Muscle layer of duodenum (tissue), 2 donors: ENCODE measurements around the gene C4orf50.
"Not testable (repeated sequence)": the region's sequence is repeated elsewhere in the genome, so short reads cannot be mapped to it uniquely, and the experiment has no call there.

ENCODE experiments used
- H3K27ac ChIP-seq: one replicate; pipeline ENCODE4 v1.7.0; 2013; ENCODE audit warnings: mild to moderate bottlenecking, low read length
- H3K27me3 ChIP-seq: one replicate; pipeline ENCODE4 v1.7.0; 2013; ENCODE audit warnings: low read depth, mild to moderate bottlenecking, control low read depth, low read length
- H3K36me3 ChIP-seq, 2 donors: one replicate each; pipeline ENCODE4 v1.7.0; 2013; ENCODE audit warnings: low read length in 2 of 2, control low read depth in 1 of 2, mild to moderate bottlenecking in 1 of 2; ENCODE audit not compliant: insufficient read depth in 2 of 2, control insufficient read depth in 1 of 2
- H3K4me1 ChIP-seq, 2 donors: one replicate each; pipeline ENCODE4 v1.7.0; 2013; ENCODE audit warnings: low read length in 2 of 2, mild to moderate bottlenecking in 2 of 2, control low read depth in 1 of 2, moderate library complexity in 1 of 2; ENCODE audit not compliant: insufficient read depth in 2 of 2, control insufficient read depth in 1 of 2
- H3K4me3 ChIP-seq, 2 donors: one replicate each; pipeline ENCODE4 v1.7.0; 2013; ENCODE audit warnings: low read length in 2 of 2, low read depth in 1 of 2, mild to moderate bottlenecking in 1 of 2
- H3K9me3 ChIP-seq, 2 donors: one replicate each; pipeline ENCODE4 v1.7.0; 2013; ENCODE audit warnings: low read length in 2 of 2, control low read depth in 1 of 2, mild to moderate bottlenecking in 1 of 2; ENCODE audit not compliant: control insufficient read depth in 1 of 2
- donor health status: healthy.

Gene C4orf50

DNA sequence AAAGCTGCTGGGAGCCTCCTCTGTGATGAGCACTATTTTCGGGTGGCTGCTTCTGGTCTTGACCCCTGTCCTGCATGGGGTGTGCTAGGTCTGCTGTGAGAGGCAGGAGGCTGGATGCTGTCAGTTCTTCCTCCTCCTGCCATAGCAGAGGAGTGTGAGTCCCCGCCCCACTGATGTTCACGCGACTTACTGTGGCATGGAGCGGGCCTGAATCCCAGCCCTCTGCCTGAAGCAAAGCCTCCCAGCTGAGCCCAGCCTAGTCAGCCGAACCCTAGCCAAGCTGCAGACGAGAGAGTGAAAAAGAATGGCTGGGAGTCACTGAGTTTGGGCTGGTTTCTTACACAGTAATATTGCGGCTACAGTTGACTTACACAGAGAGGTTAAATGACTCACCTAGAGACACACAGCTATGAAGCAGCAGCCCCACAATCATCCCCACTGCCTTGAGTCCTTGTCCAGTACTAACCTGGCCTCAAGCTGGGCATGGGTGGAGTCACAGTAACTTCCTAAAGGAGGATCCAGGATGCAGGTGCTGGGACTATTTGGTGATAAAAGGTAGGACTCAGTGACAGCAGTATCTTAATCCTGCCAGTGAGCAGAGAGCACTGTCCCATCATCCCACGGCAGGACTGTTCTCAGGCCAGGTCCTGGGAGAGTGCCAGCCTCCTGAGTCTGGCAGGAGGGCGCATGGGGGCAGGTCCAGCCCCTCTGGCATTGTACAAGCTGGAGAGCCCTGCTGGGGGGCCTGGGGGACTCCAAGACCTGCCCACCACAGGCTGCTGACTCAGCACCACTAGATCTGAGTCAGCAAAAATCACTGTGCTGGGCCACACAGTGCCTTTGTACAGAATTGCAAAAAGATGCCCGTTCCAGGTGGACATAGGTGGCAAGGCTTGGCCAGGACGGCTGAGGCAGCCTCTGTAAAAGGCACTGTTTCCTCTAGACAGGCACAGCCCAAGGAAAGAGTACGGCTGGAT, 65.0 kb downstream of the C4orf50 start:
- Histone ChIP-seq H3K4me1 (no peaks in the 10 kb centered on the region), H3K27me3 (no peaks in the 10 kb centered on the region), H3K9me3 (no peaks in the 10 kb centered on the region), H3K4me3 (no peak overlapping the region), H3K27ac (no peak overlapping the region), H3K36me3 (no peaks in the 10 kb centered on the region)

DNA sequence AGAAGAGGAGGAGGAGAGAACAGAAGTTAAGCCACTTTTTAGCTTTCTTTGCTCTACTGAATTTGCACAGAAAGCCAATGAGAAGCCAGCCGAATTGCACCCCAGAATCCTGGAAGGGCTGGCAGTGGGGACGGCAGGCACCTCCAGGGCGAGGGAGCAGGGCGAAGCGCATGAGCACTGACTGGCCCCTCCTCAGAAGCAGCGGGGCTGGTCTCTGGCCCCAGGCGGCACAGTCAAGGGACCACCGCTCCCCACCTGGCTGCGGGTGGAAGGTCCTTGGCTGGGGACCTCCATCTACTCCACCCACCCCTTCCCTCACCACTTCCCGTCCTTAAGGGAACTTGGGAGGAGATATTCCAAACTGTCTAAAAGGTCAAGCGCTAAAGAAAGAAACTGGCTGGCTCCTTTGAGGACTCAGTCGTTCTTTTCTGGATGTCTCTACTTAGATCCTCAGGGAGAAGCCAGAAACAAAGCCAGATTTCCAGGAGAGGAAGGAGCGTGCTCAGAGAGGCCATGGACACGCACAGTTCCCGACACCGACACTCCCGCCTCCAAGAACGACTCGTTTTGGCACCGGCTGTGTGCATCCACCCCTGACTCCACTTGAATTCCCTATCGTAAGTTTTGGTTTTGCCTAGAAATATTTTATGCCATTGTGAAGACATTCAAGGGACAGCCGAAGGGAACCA, 65.8 kb downstream of the C4orf50 start:
- no peak overlapping the region for H3K27ac ChIP-seq
- H3K36me3 ChIP-seq: no peaks in the 10 kb centered on the region
- H3K4me1 ChIP-seq: no peaks in the 10 kb centered on the region
- H3K9me3 ChIP-seq: no peaks in the 10 kb centered on the region
- peaks cover 5% of the 10 kb centered on the region for H3K27me3 ChIP-seq
- no peak overlapping the region for H3K4me3 ChIP-seq

GRCh38 chr4:5946653-5947052, 71.6 kb downstream of the C4orf50 start:
- H3K4me3 ChIP-seq, H3K4me1 ChIP-seq, H3K27me3 ChIP-seq, H3K27ac ChIP-seq, H3K36me3 ChIP-seq: not testable (repeated sequence)
- H3K9me3 ChIP-seq: peaks cover 0 to 12% of the 10 kb centered on the region in 2 donors

GRCh38 chr4:5945936-5946335, 72.3 kb downstream of the C4orf50 start:
- no peaks in the 10 kb centered on the region for H3K4me1 ChIP-seq
- no peak overlapping the region for H3K27ac ChIP-seq
- no peaks in the 10 kb centered on the region for H3K36me3 ChIP-seq
- H3K27me3 ChIP-seq: peaks cover 6% of the 10 kb centered on the region
- peaks cover under 1 to 12% of the 10 kb centered on the region in 2 donors for H3K9me3 ChIP-seq
- no peak overlapping the region for H3K4me3 ChIP-seq

GRCh38 chr4:5945171-5945570, 73.1 kb downstream of the C4orf50 start:
- Histone ChIP-seq H3K27ac (no peak overlapping the region), H3K4me1 (no peaks in the 10 kb centered on the region), H3K36me3 (no peaks in the 10 kb centered on the region), H3K4me3 (no peak overlapping the region), H3K27me3 (peaks cover 6% of the 10 kb centered on the region), H3K9me3 (peaks cover 3 to 18% of the 10 kb centered on the region in 2 donors)

DNA sequence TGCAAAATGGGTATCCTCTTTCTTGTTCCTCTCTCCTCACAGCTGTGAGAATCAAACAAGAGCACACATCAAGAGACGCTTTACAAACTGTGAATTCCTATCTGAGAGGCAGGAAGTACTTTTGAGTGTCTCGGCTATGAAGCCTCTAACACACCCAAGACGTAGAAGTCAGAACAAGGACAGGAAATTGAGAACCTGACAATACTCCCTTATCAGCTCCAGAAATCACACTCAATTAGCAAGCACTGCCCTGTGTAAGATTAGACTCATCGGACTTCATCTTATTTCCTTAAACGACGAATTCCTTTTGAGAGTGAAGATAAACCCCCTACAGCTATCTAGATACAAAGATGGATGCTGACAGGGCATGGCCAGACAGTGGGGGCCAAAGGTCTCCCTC, 74.7 kb downstream of the C4orf50 start:
- Histone ChIP-seq H3K27me3 (peaks cover 6% of the 10 kb centered on the region), H3K4me1 (no peaks in the 10 kb centered on the region), H3K27ac (no peak overlapping the region), H3K9me3 (peaks cover 3 to 18% of the 10 kb centered on the region in 2 donors), H3K4me3 (no peak overlapping the region), H3K36me3 (no peaks in the 10 kb centered on the region)

DNA sequence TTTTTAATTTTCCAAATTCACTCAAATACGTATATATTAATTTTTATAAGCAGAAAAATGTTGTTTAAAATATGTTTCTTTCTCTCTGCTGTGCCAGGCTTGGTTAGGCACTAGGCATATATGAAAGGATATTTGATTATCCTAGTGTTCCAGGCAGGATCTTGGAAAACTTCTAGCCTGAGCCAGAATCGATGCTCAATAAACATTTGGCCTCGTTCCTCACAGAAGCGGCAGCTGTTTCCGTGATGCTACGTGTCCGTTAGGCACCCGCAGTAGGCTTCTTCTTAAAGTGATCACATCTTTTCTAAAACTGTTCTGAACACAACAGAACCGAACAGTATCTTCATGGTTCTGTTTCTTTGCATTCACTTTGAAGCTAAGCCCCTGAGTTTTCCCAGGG, 75.3 kb downstream of the C4orf50 start:
- H3K27me3 ChIP-seq: peaks cover 6% of the 10 kb centered on the region
- H3K9me3 ChIP-seq: peaks cover 3 to 18% of the 10 kb centered on the region in 2 donors
- H3K27ac ChIP-seq: no peak overlapping the region
- H3K4me1 ChIP-seq: no peaks in the 10 kb centered on the region
- no peak overlapping the region for H3K4me3 ChIP-seq
- H3K36me3 ChIP-seq: no peaks in the 10 kb centered on the region

DNA sequence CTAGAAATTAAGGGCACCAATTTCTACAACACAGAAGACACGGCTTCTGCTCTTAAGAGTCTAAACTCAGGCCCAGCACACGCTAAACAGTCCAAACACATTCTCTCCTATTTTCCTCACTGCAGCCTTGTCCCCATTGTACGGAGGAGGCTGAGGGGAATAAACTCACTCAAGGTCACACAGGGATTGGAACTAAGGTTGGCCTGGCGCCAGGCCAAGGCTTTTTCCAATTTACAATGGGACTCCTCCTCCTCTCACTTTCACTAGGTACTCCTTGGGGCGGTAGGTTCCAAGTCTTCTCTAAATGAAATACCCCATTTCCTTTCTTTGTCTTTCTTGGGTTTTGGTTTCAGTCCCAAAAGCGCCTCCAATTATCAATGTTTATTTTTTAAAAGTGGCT, 76.6 kb downstream of the C4orf50 start:
- peaks cover 3 to 15% of the 10 kb centered on the region in 2 donors for H3K9me3 ChIP-seq
- H3K27me3 ChIP-seq: no peaks in the 10 kb centered on the region
- no peaks in the 10 kb centered on the region for H3K36me3 ChIP-seq
- H3K4me3 ChIP-seq: no peak overlapping the region
- no peaks in the 10 kb centered on the region for H3K4me1 ChIP-seq
- no peak overlapping the region for H3K27ac ChIP-seq

DNA sequence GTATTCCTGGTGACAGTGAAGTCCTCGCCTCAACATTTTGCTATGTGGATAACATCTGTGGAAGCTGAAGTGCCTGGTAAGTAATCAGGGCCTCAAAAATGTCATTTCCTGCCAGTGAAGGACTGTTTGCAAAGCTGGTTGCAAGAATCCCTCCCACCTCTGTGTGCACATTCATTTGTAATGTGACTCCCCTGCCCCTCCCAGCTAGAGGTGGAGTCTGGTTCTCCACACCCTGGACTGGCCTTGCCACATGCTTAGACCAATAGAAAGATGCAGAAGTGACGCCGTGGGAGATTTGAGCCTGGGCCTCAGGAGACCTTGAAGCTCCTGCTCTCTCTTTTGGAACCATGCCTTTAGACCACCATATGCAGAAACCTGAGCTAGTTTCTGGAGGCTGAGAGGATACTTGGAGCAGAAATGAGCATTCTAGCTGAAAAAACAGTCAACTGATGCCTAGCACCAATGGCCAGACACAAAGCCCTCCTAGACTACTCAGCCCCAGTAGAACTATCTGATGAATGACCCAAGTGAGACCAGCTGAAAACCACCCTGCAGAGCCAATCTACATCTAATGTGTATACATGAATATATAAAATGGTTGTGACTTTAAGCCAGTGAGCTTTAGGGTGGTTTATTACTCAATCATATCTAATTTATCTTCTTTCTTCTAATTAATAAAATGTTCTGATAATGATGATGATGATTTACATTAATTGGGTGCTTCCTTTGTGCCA, 77.6 kb downstream of the C4orf50 start:
- Histone ChIP-seq H3K4me3 (no peak overlapping the region), H3K9me3 (peaks cover 3 to 6% of the 10 kb centered on the region in 2 donors), H3K4me1 (no peaks in the 10 kb centered on the region), H3K27me3 (no peaks in the 10 kb centered on the region), H3K27ac (no peak overlapping the region), H3K36me3 (no peaks in the 10 kb centered on the region)

- H3K9me3 ChIP-seq: no peaks in the 10 kb centered on the region
- H3K4me1 ChIP-seq: peaks cover 0 to 4% of the 10 kb centered on the region in 2 donors
- H3K27me3 ChIP-seq: no peaks in the 10 kb centered on the region
- H3K27ac ChIP-seq: no peak overlapping the region
- H3K4me3 ChIP-seq: no peak overlapping the region
- H3K36me3 ChIP-seq: no peaks in the 10 kb centered on the region
Measured at GRCh38 chr4:5933996-5934831, 84.0 kb downstream of the C4orf50 start.
